ENCODE results near the gene TMEM30B.

TMEM30B gene

DNA sequence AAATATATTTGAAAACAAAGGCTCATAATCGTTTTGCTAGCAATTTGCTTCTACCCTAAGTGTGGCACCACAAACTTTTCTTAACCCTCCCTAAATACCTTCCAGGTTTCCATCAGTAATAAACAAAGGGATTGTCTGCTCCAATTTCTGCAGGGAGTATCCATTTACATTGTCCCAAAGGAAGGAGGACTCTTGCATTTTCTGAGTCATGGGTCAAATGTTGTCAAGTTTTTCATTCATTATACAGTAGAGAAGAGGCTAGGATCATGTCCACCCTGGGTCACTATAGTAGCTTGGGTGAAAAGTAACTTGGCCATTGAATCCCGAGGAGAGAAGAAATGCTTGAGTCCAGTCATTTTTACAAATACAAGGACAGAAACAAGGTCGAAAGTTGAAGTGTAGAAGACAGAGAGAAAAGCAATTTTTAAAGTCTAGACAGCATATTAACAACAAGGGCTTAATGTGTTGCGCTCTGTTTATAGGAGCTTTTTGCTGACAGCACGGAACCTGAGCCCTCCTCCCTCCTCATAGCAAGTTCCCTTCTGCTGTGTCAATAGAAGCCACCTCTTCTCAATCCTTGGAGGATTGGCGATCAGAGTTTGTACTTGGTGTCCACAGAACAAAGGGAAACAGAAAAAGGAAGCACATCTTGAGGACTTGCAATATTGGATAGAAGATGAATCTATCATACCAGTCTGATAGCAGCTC is 53.1 kb downstream of the TMEM30B start:
- Histone ChIP-seq H3K27me3 (ENCODE audit: control insufficient read depth, insufficient read depth, low read length) (no peaks in the 10 kb centered on the region), H3K4me3 (ENCODE audit: low read depth, low read length) (no peak overlapping the region), H3K36me3 (ENCODE audit: control insufficient read depth, insufficient read depth, low read length) (no peaks in the 10 kb centered on the region), H3K9me3 (ENCODE audit: control insufficient read depth, insufficient read depth, low read length) (no peaks in the 10 kb centered on the region), H3K4me1 (ENCODE audit: control insufficient read depth, insufficient read depth, low read length) (no peaks in the 10 kb centered on the region), H3K9ac (ENCODE audit: low read depth, low read length) (no peak overlapping the region)

All from iPS-15b (cell line).